Esophagus muscularis mucosa (tissue), 4 donors: Measurements from ENCODE around the gene ZBTB12. TPM values are rescaled to one million over a fixed set of nuclear protein-coding genes. Genes with fewer than 3 reads are reported as not detected.
A peak's percentile ranks its signal among the peaks of the same experiment; 100 is the strongest.

ENCODE experiments used
- DNase-seq: peaks from one replicate; pipeline ENCODE4 v3.0.0-alpha.2; 2017; ENCODE audit errors: extremely low spot score
- H3K27ac ChIP-seq, 4 donors: fragments of 200-600 bp; sonication (generic); replicated peaks in 1 of 4; 1 replicate in 3 of 4; 2 replicates in 1 of 4; pipeline ENCODE4 v1.5.1; 2016 to 2019; ENCODE audit warnings: mild to moderate bottlenecking in 1 of 4
- H3K27me3 ChIP-seq, 4 donors: fragments of 200-600 bp; sonication (generic); one replicate each; pipeline versions ENCODE4 v1.5.1 to v1.6.0; 2016 to 2019
- H3K36me3 ChIP-seq, 4 donors: fragments of 200-600 bp; sonication (generic); one replicate each; pipeline ENCODE4 v1.5.1; 2016 to 2019
- H3K4me1 ChIP-seq, 4 donors: fragments of 200-600 bp; sonication (generic); one replicate each; pipeline ENCODE4 v1.5.1; 2016 to 2019
- H3K4me3 ChIP-seq, 4 donors: fragments of 200-600 bp; sonication (generic); 1 replicate in 2 of 4; 2 replicates in 2 of 4; pipeline ENCODE4 v1.5.1; 2016 to 2019; ENCODE audit warnings: mild to moderate bottlenecking in 4 of 4, moderate library complexity in 1 of 4
- H3K9me3 ChIP-seq, 4 donors: fragments of 200-600 bp; sonication (generic); 1 replicate in 3 of 4; 2 replicates in 1 of 4; pipeline ENCODE4 v1.5.1; 2016 to 2019
- EP300 ChIP-seq: sonication (generic); formaldehyde crosslinking; IDR thresholded peaks from one replicate; pipeline ENCODE4 v1.6.1; 2017; ENCODE audit warnings: antibody characterized with exemption
- POLR2A ChIP-seq: fragments of 450-650 bp; IDR thresholded peaks from one replicate; pipeline ENCODE4 v1.6.1; 2017; ENCODE audit warnings: antibody characterized with exemption, moderate library complexity, mild to moderate bottlenecking, low read depth
- POLR2AphosphoS5 ChIP-seq, 2 donors: sonication (generic); formaldehyde crosslinking; IDR thresholded peaks; one replicate each; pipeline ENCODE4 v1.6.1; 2017; ENCODE audit warnings: antibody characterized with exemption in 2 of 2
- WGBS: methylation state at CpG from one replicate; pipeline ENCODE4 v1.1.5; 2018; 5-methylcytosine and 5-hydroxymethylcytosine counted together
- intact Hi-C: fragments of 100-400 bp; cut with DNase I; formaldehyde crosslinking; loops from one replicate; pipeline ENCODE4 v1.15.1; 2023
- total RNA-seq, 4 donors: library from RNA; depleted of rRNA; stranded (reverse); fragments of >200 nt; gene quantifications; one replicate each; pipeline versions ENCODE4 v1.1.0 to v1.2.1, GENCODE V29; 2016
- TF ChIP-seq, protein P1 (sequence below), 3 experiments: fragments of 200-600 bp in 2 of 3; fragments of 450-650 bp in 1 of 3; sonication (generic) in 2 of 3; IDR thresholded peaks; one replicate each; pipeline ENCODE4 v1.5.1; 2017 to 2019; ENCODE audit warnings: antibody characterized with exemption in 3 of 3, mild to moderate bottlenecking in 2 of 3, moderate library complexity in 1 of 3

The ZBTB12 gene
- total RNA-seq, 4 donors from 2014 or later: 0.66 to 2.5 (median 1.6) TPM

DNA sequence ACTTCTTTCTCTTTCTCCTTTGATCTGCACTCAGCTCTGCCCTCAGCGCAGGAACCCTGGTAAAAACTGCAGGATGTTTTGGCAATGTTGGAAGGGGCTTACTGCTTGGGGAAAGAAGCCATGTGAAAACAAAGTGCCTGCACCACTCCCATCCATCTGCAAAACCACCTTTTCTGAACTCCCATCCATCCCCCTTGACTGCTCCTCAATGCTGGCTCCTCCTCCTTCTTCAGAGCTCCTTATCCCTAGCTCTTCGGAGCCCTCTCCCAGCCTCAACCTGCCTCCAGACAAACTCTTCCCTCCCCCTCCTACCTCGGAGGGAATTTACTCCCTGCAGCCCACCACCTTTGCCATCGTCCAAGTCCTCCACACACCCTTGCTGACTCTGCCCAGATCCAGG lies 4.2 kb upstream of the ZBTB12 start:
- Histone ChIP-seq H3K36me3 (no peaks in the 10 kb centered on the region), H3K9me3 (no peaks in the 10 kb centered on the region), H3K27ac (no peak overlapping the region), H3K27me3 (no peaks in the 10 kb centered on the region), H3K4me3 (no peak overlapping the region), H3K4me1 (peaks cover 11 to 23% (median 21%) of the 10 kb centered on the region in 4 donors)
- DNase-seq: no peak
- 39% methylated on average over 4 of the region's 4 CpGs for WGBS
- intact Hi-C loops: no loop called here
- TF ChIP-seq EP300 (no peak), POLR2AphosphoS5 (IDR thresholded peaks at IDR 0.05) (no peak), POLR2A (no peak)
- TF ChIP-seq, protein P1, sequence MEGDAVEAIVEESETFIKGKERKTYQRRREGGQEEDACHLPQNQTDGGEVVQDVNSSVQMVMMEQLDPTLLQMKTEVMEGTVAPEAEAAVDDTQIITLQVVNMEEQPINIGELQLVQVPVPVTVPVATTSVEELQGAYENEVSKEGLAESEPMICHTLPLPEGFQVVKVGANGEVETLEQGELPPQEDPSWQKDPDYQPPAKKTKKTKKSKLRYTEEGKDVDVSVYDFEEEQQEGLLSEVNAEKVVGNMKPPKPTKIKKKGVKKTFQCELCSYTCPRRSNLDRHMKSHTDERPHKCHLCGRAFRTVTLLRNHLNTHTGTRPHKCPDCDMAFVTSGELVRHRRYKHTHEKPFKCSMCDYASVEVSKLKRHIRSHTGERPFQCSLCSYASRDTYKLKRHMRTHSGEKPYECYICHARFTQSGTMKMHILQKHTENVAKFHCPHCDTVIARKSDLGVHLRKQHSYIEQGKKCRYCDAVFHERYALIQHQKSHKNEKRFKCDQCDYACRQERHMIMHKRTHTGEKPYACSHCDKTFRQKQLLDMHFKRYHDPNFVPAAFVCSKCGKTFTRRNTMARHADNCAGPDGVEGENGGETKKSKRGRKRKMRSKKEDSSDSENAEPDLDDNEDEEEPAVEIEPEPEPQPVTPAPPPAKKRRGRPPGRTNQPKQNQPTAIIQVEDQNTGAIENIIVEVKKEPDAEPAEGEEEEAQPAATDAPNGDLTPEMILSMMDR (IDR thresholded peaks at IDR 0.05): no peak

DNA sequence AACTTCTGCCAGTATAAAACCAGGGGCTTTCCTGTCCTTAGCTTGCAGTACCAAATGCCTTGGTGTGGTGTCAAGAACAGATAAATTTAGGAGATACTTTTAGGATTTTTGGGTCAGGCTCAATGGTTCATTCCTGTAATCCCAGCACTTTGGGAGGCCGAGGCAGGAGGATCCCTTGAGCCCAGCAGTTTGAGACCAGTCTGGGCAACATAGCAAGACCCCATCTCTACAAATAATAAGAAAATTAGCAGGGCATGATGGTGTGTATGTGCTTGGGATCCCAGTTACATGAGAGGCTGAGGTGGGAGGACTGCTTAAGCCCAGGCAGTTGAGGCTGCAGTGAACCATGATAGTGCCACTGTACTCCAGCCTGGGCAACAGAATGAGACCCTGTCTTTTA lies 3.2 kb upstream of the ZBTB12 start:
- 100% methylated on average over 1 of the region's 1 CpG for WGBS
- peaks cover 15 to 34% (median 29%) of the 10 kb centered on the region in 4 donors for H3K4me1 ChIP-seq
- TF ChIP-seq, protein P1 (IDR thresholded peaks at IDR 0.05): no peak
- TF ChIP-seq POLR2A (no peak), POLR2AphosphoS5 (IDR thresholded peaks at IDR 0.05) (no peak), EP300 (no peak)
- intact Hi-C loops: no loop called here
- H3K27ac ChIP-seq: no peak overlapping the region
- H3K36me3 ChIP-seq: no peaks in the 10 kb centered on the region
- DNase-seq: no peak
- no peaks in the 10 kb centered on the region for H3K27me3 ChIP-seq
- no peaks in the 10 kb centered on the region for H3K9me3 ChIP-seq
- H3K4me3 ChIP-seq: no peak overlapping the region

DNA sequence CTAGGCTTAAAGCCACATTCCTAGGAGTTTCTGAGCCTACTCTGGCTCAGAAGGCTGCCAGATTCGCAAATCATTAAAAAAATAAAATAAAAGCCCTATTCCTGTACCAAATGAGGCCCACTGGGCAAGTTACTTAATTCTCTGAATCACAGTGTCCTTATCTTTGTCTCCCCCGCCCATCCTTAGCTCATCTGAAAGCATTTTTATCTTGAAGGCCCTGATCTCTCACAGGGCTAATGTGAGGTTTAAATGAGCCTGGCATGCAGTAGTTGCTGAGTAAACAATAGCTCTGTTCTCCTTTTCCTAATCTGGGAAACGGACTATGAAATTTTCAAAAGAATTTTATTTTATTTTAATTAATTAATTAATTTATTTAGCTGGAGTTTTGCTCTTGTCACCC lies 2.1 kb upstream of the ZBTB12 start:
- H3K9me3 ChIP-seq: no peaks in the 10 kb centered on the region
- TF ChIP-seq, protein P1 (IDR thresholded peaks at IDR 0.05): no peak
- TF ChIP-seq POLR2A (no peak), POLR2AphosphoS5 (IDR thresholded peaks at IDR 0.05) (no peak), EP300 (no peak)
- no peaks in the 10 kb centered on the region for H3K36me3 ChIP-seq
- intact Hi-C loops: no loop called here
- WGBS: 82% methylated on average over 3 of the region's 3 CpGs
- no peaks in the 10 kb centered on the region for H3K27me3 ChIP-seq
- peak overlapping the region; percentile 80 to 89 (median 84) for H3K27ac ChIP-seq
- H3K4me1 ChIP-seq: peaks cover 20 to 45% (median 37%) of the 10 kb centered on the region in 4 donors
- no peak for DNase-seq
- no peak overlapping the region for H3K4me3 ChIP-seq

DNA sequence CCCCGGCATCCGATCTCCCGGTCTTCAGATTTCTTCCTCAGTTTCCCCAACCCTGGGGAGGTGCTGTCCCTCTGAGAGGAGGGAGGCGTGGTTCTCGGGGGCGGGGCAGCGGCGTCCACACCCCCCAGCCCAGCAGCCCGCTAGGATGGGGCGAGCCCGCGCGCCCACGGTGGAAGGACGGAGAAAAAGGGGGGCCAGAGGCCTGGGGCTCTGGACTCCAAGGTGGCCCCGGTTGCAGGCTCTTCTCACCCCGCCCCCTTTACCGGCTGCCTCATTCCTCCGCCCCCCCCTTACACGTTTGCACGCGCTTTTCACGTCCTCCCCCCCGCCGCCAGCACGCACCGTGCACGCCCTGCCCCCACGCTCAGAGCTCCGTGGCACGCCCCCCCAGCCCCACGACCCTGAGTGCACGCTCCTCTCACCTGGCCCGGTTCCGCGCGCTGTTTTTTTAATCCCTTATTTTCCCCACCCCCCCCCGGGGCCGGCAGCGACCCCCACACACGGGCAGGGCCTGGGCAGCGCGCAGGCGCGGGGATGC lies 402 bp downstream of the ZBTB12 start:
- Histone ChIP-seq H3K36me3 (no peaks in the 10 kb centered on the region), H3K27me3 (no peaks in the 10 kb centered on the region), H3K27ac (peak overlapping the region; percentile 80 to 89 (median 84)), H3K4me1 (peaks cover 33 to 60% (median 51%) of the 10 kb centered on the region in 4 donors), H3K9me3 (no peaks in the 10 kb centered on the region), H3K4me3 (peak overlapping the region; percentile 58 to 86 (median 75))
- intact Hi-C loops: no loop called here
- WGBS: 0% methylated on average over 7 of the region's 45 CpGs
- TF ChIP-seq EP300 (no peak), POLR2AphosphoS5 (IDR thresholded peaks at IDR 0.05) (no peak), POLR2A (no peak)
- TF ChIP-seq, protein P1 (IDR thresholded peaks at IDR 0.05): no peak
- no peak for DNase-seq
